ENCODE measurements around the gene SLC37A2. TPM values are rescaled to one million over a fixed set of nuclear protein-coding genes. Genes with fewer than 3 reads are reported as not detected.

Gene SLC37A2
- polyA plus RNA-seq, 1 experiment = 0.75 TPM

GRCh38 chr11:125056931-125057692 lies 6.0 kb upstream of the SLC37A2 start:
- POLR2A ChIA-PET = no interaction called here
- CTCF ChIA-PET = no interaction called here
- H3K4me3 ChIP-seq (ENCODE audit: low read depth, low read length) = no peak overlapping the region
- H3K36me3 ChIP-seq (ENCODE audit: control insufficient read depth, insufficient read depth, low read length) = no peaks in the 10 kb centered on the region
- TF ChIP-seq CTCF (IDR thresholded peaks at IDR 0.05; ENCODE audit: insufficient read depth, low read depth, low read length) = no peak
- DNase-seq (ENCODE audit: low read depth) = no peak
- no peaks in the 10 kb centered on the region for H3K27me3 ChIP-seq (ENCODE audit: control insufficient read depth, insufficient read depth, low read length)

- ChIA-PET POLR2A (no interaction called here), CTCF (interaction anchor here (1.5 kb wide), 1 partner anchor 12 kb away, joined by 4 read pairs; no protein-coding TSS in a partner anchor)
- DNase-seq (ENCODE audit: low read depth) = no peak
- no peaks in the 10 kb centered on the region for H3K27me3 ChIP-seq (ENCODE audit: control insufficient read depth, insufficient read depth, low read length)
- TF ChIP-seq CTCF (IDR thresholded peaks at IDR 0.05; ENCODE audit: insufficient read depth, low read depth, low read length) = no peak
- no peaks in the 10 kb centered on the region for H3K36me3 ChIP-seq (ENCODE audit: control insufficient read depth, insufficient read depth, low read length)
- H3K4me3 ChIP-seq (ENCODE audit: low read depth, low read length) = no peak overlapping the region
Measured at GRCh38 chr11:125057693-125058016, 5.5 kb upstream of the SLC37A2 start.

- Histone ChIP-seq H3K4me3 (ENCODE audit: low read depth, low read length) (no peak overlapping the region), H3K36me3 (ENCODE audit: control insufficient read depth, insufficient read depth, low read length) (no peaks in the 10 kb centered on the region), H3K27me3 (ENCODE audit: control insufficient read depth, insufficient read depth, low read length) (no peaks in the 10 kb centered on the region)
- TF ChIP-seq CTCF (IDR thresholded peaks at IDR 0.05; ENCODE audit: insufficient read depth, low read depth, low read length) = no peak
- CTCF ChIA-PET = no interaction called here
- POLR2A ChIA-PET = no interaction called here
- DNase-seq (ENCODE audit: low read depth) = no peak
Measured at GRCh38 chr11:125061281-125061680, 1.8 kb upstream of the SLC37A2 start.

- TF ChIP-seq CTCF (IDR thresholded peaks at IDR 0.05; ENCODE audit: insufficient read depth, low read depth, low read length) = no peak
- ChIA-PET POLR2A (no interaction called here), CTCF (interaction anchor here (0.8 to 1.7 kb wide), 3 partner anchors 29 to 311 kb away, joined by 3 to 5 read pairs (median 3); no protein-coding TSS in a partner anchor)
- Histone ChIP-seq H3K36me3 (ENCODE audit: control insufficient read depth, insufficient read depth, low read length) (no peaks in the 10 kb centered on the region), H3K27me3 (ENCODE audit: control insufficient read depth, insufficient read depth, low read length) (no peaks in the 10 kb centered on the region), H3K4me3 (ENCODE audit: low read depth, low read length) (peak overlapping the region; percentile 69)
- DNase-seq (ENCODE audit: low read depth) = no peak
Measured at GRCh38 chr11:125062218-125062930, 731 bp upstream of the SLC37A2 start.

- ChIA-PET CTCF (interaction anchor here (0.6 to 1.7 kb wide), 7 partner anchors 14 to 860 kb away, joined by 3 to 5 read pairs (median 3); no protein-coding TSS in a partner anchor), POLR2A (no interaction called here)
- peak overlapping the region; percentile 69 for H3K4me3 ChIP-seq (ENCODE audit: low read depth, low read length)
Measured at GRCh38 chr11:125063429-125064043, 431 bp downstream of the SLC37A2 start.

More at GRCh38 chr11:125063429-125064043, 431 bp downstream of the SLC37A2 start:
- TF ChIP-seq CTCF (IDR thresholded peaks at IDR 0.05; ENCODE audit: insufficient read depth, low read depth, low read length) = no peak
- no peaks in the 10 kb centered on the region for H3K36me3 ChIP-seq (ENCODE audit: control insufficient read depth, insufficient read depth, low read length)
- DNase-seq (ENCODE audit: low read depth) = no peak
- H3K27me3 ChIP-seq (ENCODE audit: control insufficient read depth, insufficient read depth, low read length) = no peaks in the 10 kb centered on the region

All from BJ (cell line).